Prostate gland (tissue), 2 donors: ENCODE results near the gene SPATA31E1. TPM values are rescaled to one million over a fixed set of nuclear protein-coding genes. Genes with fewer than 3 reads are reported as not detected.

Experiments used
- DNase-seq: peaks from one replicate; pipeline ENCODE4 v3.0.0-alpha.2; 2019; ENCODE audit warnings: low spot score
- H3K27ac ChIP-seq, 2 donors: fragments of 200-600 bp; sonication (generic); 2 replicates each; pipeline ENCODE4 v1.5.1; 2017 to 2019
- H3K27me3 ChIP-seq: fragments of 200-600 bp; sonication (generic); replicated peaks from 2 replicates; pipeline ENCODE4 v1.5.1; 2019; ENCODE audit not compliant: insufficient read depth
- H3K36me3 ChIP-seq, 2 donors: fragments of 200-600 bp; sonication (generic); 1 replicate in 1 of 2; 2 replicates in 1 of 2; pipeline versions ENCODE4 v1.5.1 to v1.8.1; 2017 to 2019
- H3K4me1 ChIP-seq: fragments of 200-600 bp; sonication (generic); replicated peaks from 2 replicates; pipeline ENCODE4 v1.5.1; 2019
- H3K4me3 ChIP-seq, 2 donors: fragments of 200-600 bp; sonication (generic); 2 replicates each; pipeline ENCODE4 v1.5.1; 2017 to 2019
- H3K9me3 ChIP-seq: fragments of 200-600 bp; sonication (generic); 2 replicates; pipeline ENCODE4 v1.5.1; 2017
- POLR2A ChIP-seq: fragments of 450-650 bp; IDR thresholded peaks from one replicate; pipeline ENCODE4 v1.6.1; 2016; ENCODE audit warnings: antibody characterized with exemption, mild to moderate bottlenecking
- POLR2AphosphoS5 ChIP-seq: sonication (generic); formaldehyde crosslinking; IDR thresholded peaks from one replicate; pipeline ENCODE4 v1.6.1; 2017; ENCODE audit warnings: antibody characterized with exemption
- WGBS: methylation state at CpG from one replicate; pipeline ENCODE4 v1.1.5; 2018; 5-methylcytosine and 5-hydroxymethylcytosine counted together
- intact Hi-C: fragments of 100-400 bp; cut with DNase I; formaldehyde crosslinking; loops from one replicate; pipeline ENCODE4 v1.14.2; 2022
- total RNA-seq, 2 donors: library from RNA; depleted of rRNA; stranded (reverse); fragments of >200 nt; gene quantifications; one replicate each; pipeline ENCODE4 v1.1.0, GENCODE V29; 2016
- TF ChIP-seq, protein P1 (sequence below), 4 experiments: fragments of 200-600 bp in 2 of 4; fragments of 450-650 bp in 2 of 4; sonication (generic) in 2 of 4; IDR thresholded peaks; 1 replicate in 3 of 4; 2 replicates in 1 of 4; pipeline ENCODE4 v1.5.1; 2016 to 2019; ENCODE audit warnings: antibody characterized with exemption in 4 of 4, mild to moderate bottlenecking in 2 of 4, moderate library complexity in 2 of 4

Gene SPATA31E1
- total RNA-seq, 2 donors from 2014 or later = 0.68 TPM; not detected in 1

GRCh38 chr9:87884578-87885459 is 2.1 kb downstream of the SPATA31E1 start:
- Histone ChIP-seq H3K27ac (no peak overlapping the region), H3K4me3 (no peak overlapping the region), H3K9me3 (no peaks in the 10 kb centered on the region), H3K27me3 (no peaks in the 10 kb centered on the region), H3K36me3 (no peaks in the 10 kb centered on the region), H3K4me1 (no peaks in the 10 kb centered on the region)
- WGBS = 96% methylated on average over 17 of the region's 17 CpGs
- peak; percentile 2 for DNase-seq
- intact Hi-C loops = no loop called here
- TF ChIP-seq POLR2A (no peak), POLR2AphosphoS5 (no peak)
- TF ChIP-seq, protein P1, sequence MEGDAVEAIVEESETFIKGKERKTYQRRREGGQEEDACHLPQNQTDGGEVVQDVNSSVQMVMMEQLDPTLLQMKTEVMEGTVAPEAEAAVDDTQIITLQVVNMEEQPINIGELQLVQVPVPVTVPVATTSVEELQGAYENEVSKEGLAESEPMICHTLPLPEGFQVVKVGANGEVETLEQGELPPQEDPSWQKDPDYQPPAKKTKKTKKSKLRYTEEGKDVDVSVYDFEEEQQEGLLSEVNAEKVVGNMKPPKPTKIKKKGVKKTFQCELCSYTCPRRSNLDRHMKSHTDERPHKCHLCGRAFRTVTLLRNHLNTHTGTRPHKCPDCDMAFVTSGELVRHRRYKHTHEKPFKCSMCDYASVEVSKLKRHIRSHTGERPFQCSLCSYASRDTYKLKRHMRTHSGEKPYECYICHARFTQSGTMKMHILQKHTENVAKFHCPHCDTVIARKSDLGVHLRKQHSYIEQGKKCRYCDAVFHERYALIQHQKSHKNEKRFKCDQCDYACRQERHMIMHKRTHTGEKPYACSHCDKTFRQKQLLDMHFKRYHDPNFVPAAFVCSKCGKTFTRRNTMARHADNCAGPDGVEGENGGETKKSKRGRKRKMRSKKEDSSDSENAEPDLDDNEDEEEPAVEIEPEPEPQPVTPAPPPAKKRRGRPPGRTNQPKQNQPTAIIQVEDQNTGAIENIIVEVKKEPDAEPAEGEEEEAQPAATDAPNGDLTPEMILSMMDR (IDR thresholded peaks at IDR 0.05) = no peak

- H3K4me1 ChIP-seq = no peaks in the 10 kb centered on the region
- H3K27ac ChIP-seq = no peak overlapping the region
- no peaks in the 10 kb centered on the region for H3K27me3 ChIP-seq
- no peak overlapping the region for H3K4me3 ChIP-seq
- TF ChIP-seq POLR2A (no peak), POLR2AphosphoS5 (no peak)
- TF ChIP-seq, protein P1 (IDR thresholded peaks at IDR 0.05) = no peak
- intact Hi-C loops = no loop called here
- H3K9me3 ChIP-seq = no peaks in the 10 kb centered on the region
- DNase-seq = no peak
- 93% methylated on average over 13 of the region's 13 CpGs for WGBS
- H3K36me3 ChIP-seq = no peaks in the 10 kb centered on the region
Observed at GRCh38 chr9:87885484-87886189, 3.0 kb downstream of the SPATA31E1 start.

DNA sequence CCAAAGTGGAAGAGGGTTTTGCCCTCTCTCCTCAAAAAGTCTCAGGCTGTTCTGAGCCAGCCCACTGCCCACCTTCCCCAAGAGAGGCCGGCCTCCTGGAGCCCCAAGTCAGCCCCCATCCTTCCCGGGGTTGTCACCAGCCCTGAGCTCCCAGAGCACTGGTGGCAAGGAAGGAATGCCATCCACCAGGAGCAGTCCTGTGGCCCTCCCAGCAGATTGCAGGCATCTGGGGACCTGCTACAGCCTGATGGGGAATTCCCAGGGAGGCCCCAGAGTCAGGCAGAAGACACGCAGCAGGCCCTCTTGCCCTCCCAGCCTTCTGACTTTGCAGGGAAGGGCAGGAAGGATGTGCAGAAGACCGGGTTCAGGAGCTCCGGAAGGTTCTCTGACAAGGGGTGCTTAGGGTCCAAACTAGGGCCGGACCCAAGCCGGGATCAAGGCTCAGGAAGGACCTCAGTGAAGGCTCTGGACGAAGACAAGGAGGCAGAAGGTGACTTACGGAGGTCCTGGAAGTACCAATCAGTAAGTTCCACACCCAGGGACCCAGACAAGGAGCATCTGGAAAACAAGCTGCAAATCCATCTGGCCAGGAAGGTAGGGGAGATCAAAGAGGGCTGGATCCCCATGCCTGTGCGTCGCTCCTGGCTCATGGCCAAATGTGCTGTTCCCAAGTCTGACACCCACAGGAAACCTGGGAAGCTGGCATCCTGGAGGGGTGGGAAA is 3.7 kb downstream of the SPATA31E1 start:
- WGBS = 76% methylated on average over 11 of the region's 11 CpGs
- intact Hi-C loops = no loop called here

GRCh38 chr9:87886933-87887505 is 4.3 kb downstream of the SPATA31E1 start:
- Histone ChIP-seq H3K27ac (no peak overlapping the region), H3K4me1 (no peaks in the 10 kb centered on the region), H3K4me3 (no peak overlapping the region), H3K36me3 (no peaks in the 10 kb centered on the region), H3K27me3 (no peaks in the 10 kb centered on the region), H3K9me3 (no peaks in the 10 kb centered on the region)
- 89% methylated on average over 13 of the region's 13 CpGs for WGBS
- DNase-seq = no peak
- TF ChIP-seq POLR2AphosphoS5 (no peak), POLR2A (no peak)
- TF ChIP-seq, protein P1 (IDR thresholded peaks at IDR 0.05) = no peak
- intact Hi-C loops = no loop called here

More for the DNA sequence above, 3.7 kb downstream of the SPATA31E1 start:
- no peaks in the 10 kb centered on the region for H3K4me1 ChIP-seq
- DNase-seq = no peak
- no peaks in the 10 kb centered on the region for H3K27me3 ChIP-seq
- H3K9me3 ChIP-seq = no peaks in the 10 kb centered on the region
- TF ChIP-seq POLR2AphosphoS5 (no peak), POLR2A (no peak)
- TF ChIP-seq, protein P1 (IDR thresholded peaks at IDR 0.05) = no peak
- H3K36me3 ChIP-seq = no peaks in the 10 kb centered on the region
- H3K4me3 ChIP-seq = no peak overlapping the region
- no peak overlapping the region for H3K27ac ChIP-seq
